DMS153 (cell line): Measurements from ENCODE around the gene ABCB6.

Experiments used
- DNase-seq: peaks from one replicate; lab custom pipeline; 2025; lab: John Stamatoyannopoulos, UW

Gene ABCB6

GRCh38 chr2:219168932-219169331 is 49.8 kb downstream of the ABCB6 start:
- DNase-seq = no peak

- DNase-seq = no peak
These were observed 50.2 kb downstream of the ABCB6 start for GRCh38 chr2:219168526-219168925.

GRCh38 chr2:219167997-219168396 is 50.8 kb downstream of the ABCB6 start:
- no peak for DNase-seq

- DNase-seq = no peak
These were observed 53.5 kb downstream of the ABCB6 start for GRCh38 chr2:219165058-219165911.

DNA sequence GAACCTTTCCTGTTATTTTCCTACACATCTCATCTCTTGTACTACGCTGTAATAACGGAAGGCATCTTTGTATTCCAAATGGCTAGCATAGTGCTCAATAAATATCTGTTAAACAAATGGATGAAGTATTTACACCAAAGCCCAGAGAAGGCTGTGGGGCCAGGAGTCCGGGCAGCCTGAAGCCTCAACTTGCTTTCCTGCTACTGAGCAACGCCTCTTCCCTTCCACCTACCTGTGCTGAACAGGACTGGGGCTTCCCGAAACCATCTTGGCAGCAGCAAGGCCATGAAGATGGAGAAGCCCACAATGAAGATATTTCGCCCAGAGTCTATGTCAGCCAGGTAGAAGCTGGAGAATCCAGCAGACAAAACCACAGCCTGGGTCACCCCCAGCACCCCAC is 55.6 kb downstream of the ABCB6 start:
- no peak for DNase-seq

GRCh38 chr2:219161097-219161496 is 57.7 kb downstream of the ABCB6 start:
- DNase-seq = no peak

- peak; percentile 82 for DNase-seq
These were observed 58.4 kb downstream of the ABCB6 start, which contains the start of gene NHEJ1 for GRCh38 chr2:219160186-219161017. NHEJ1 (minus strand) TSS chr2:219160815; CDS start chr2:219158362, 2,453 bp downstream.
